Embryonic facial prominence (tissue), 1 donor: ENCODE results near the gene FCN1.

Experiments
- DNase-seq: peaks from one replicate; pipeline ENCODE4 v3.0.0-alpha.2; 2016; ENCODE audit errors: extremely low spot score

FCN1 gene

DNA sequence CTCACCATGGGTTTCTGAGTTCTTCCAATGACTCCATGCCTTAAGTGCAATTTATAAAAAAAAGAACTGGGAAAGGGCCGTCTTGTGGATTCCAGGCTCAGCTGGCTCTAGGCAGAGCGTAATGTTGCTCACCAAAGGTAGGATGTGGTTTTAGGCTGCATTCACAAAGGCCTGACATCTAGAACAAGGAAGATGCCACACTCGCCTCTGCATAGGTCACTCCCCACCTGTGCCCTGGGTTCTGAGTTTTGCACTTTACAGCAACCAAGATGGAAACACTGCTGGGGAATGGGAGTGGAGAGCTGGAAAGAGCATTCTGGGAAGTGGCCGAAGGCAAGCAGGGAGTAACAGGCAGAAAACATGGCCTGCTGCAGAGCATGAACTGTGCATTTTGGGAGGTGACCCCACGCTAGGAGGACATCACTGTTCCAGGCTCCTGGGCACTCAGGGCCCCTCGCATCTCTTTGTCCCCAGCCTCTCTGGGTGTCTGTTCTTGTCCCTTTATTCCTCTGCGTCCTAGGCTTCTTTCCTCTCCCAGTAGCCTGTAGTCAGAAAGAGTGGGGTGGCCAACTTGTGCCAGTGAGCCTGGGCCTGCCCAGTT is 24.8 kb downstream of the FCN1 start:
- no peak for DNase-seq

DNA sequence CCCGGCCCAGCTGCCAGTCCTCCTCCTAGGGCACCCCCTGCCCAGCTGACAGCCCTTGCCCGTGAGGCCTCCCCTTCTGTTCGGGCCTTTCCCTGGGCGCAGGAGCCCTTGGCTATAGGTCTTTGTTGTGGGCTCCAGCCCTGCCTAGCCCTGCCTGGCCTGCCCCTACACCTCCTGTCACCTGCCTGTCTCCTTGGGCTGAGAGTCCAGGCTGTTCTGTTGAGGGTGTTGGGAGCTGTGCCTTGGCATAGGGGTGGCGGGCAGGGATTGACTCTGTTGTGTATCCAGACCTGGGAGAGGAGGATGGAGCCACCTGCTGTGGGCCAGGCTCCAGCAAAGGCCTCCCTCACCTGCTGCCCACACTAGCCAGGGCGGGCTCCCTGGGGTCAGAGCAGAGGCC is 25.5 kb downstream of the FCN1 start:
- DNase-seq = no peak

DNA sequence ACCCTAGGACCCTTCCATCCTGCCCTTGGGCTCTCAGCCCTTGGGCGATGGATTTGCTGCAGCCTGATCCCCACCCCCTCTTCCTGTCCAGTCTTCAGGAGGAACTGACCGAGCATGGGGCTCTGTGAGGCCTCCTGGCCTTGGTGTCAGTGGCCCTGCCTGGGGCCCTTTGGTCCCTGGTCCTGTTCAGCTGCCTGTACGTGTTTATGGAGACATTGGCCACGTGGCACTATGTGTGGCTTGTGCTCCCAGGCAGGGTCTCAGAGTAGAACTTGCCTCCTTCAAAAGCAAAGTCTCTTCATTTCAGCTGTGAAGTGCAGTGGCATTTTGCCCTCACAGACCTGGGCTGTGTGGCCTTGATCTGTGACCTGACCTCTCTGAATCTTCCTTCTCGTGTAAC is 26.0 kb downstream of the FCN1 start:
- no peak for DNase-seq

DNA sequence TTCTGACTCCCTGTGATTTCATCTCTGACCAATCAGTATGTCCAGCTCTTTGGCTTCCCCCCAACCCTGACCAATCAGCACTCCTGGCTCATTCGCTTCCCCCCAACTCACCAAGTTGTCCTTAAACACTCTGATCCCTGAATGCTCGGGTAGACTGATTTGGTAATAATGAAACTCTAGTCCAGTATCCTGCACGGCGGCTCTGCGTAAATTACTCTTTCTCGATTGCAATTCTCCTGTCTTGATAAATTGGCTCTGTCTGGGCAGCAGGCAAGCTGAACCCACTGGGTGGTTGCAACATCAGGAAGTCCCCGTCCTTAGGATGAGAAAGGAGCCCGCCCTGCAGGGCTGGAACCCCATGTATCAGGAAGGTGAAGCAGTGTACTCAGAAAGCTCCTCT is 26.7 kb downstream of the FCN1 start:
- no peak for DNase-seq

DNA sequence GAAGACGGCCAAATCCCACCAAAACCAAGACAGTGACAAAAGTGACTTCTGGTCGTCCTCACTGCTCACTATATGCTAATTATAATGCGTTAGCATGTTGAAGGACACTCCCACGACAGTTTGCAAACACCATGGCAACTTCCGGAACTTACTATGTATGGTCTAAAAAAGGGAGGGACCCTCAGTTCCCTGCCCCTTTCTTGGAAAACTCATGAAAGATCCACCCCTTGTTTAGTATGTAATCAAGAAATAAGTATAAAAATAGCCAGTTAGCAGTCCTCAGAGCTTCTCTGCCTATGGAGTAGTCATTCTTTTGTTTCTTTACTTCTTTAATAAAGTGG is 27.6 kb downstream of the FCN1 start:
- DNase-seq = no peak

DNA sequence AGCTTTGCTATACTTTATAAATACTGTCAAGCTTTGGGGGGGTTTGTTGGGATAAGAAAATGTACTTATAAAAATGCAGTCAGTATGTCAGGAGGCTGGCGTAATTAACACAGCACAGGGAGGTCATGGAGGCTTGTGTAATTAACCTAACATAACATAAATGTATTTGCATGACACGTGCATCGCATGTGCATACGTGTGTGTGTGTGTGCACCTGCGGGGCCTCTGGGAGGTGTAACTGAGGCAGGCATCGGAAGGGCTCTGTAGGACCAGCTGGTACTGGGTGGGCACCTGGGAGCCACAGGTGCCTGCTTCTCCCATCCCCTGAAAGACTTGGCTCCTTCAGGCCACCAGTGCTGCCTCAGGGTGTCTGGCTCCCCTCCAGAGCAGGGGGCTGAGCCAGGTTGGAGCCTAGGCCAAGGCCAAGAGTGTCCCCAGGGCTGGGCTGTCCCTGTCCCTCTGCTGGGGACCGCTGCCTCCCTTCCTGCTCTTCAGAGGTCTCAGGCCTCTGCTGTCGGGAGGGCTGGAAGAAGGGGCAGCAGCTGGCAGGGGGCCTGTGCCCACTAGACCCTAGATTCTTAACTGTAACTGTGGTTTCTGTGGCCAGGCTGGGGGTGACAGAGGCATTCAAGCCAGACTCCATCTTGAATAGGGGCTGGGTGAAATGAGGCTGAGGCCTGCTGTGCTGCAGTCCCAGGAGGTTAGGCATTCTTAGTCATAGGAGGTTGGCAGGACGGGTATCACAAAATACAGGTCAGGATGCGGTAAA is 28.1 kb downstream of the FCN1 start:
- no peak for DNase-seq

DNA sequence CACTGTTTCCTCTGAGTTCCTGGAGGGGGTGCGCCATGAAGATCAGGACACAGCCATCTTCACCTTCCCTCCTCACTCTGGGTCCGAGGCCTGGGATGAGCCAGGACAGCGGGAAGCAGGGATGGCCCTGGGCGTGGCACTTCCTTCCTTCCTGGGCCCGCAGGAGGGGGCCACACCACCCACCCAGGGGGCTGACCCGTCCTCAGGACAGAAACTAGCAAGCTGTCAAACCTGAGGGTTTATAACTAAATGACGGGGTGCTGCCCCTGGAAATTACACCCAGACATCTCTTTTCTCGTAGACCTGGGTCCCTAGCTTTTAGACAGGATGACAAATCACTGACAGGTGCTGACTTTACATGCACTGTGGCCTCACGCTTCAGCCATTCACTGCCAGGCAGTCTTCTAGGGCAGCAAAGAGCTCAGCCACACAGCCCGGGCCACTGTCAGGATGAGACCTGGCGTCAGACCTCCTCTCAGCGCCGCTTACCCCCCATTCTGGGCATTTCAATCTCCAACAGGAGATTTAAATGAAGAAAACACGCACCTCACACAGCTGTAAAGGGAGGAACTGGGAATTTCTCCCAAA is 29.0 kb downstream of the FCN1 start:
- DNase-seq = no peak

DNA sequence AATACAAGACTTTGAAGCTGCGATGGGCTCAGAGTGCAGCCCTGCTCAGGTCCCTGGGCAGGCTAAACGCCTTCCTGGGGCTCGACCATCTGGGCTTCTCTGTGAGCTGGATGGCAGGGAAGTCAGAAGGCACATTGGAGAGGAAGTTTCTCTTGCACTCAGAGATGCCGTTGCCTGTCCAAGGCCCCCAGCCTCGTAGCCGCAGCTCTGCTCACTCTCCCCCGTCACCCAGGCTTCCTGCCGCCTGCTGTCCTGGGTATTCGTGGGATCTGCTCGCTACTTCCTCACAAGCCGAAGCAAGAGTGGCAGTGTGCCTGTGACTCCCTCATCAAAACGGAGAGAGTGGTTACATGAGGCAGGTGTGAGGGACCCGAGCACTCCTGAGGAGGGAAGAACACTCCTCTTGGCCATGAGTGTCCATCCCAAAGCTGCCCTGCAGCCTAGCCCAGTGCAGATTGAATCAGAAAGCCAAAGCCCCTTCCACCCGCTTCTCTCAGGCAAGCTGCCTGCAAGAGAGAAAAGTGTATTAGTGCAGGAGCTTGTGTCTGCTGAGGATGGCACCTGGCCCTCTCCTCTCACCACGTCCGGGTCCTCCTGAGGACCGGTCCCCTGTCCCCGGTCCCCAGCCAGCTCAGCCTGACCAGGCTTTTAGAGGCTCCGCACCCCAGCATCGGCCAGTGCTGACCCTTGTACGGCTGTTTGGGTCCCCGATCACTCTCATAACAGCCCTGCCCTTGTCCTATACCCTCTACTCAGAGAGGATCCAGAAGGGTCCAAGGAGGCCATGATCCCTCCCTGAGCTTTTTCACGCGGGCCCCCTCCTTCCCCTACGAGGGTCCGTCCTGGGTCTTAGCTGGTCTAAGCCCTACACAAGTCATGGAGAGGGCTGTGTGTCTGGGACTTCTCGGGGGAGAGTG is 29.8 kb downstream of the FCN1 start:
- DNase-seq = no peak

DNA sequence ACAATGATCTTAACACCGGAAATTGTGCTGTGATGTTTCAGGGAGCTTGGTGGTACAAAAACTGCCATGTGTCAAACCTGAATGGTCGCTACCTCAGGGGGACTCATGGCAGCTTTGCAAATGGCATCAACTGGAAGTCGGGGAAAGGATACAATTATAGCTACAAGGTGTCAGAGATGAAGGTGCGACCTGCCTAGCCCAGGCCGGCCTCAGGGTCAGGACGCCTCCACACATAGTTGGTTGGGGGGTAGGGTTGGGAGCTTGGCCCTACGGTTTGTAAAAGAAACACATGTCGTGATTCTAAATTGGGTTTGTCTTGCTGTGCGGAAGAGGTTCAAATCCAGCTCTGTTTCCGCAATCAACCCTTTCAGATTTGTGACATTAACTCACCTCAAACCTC is 30.5 kb downstream of the FCN1 start:
- DNase-seq = no peak

DNA sequence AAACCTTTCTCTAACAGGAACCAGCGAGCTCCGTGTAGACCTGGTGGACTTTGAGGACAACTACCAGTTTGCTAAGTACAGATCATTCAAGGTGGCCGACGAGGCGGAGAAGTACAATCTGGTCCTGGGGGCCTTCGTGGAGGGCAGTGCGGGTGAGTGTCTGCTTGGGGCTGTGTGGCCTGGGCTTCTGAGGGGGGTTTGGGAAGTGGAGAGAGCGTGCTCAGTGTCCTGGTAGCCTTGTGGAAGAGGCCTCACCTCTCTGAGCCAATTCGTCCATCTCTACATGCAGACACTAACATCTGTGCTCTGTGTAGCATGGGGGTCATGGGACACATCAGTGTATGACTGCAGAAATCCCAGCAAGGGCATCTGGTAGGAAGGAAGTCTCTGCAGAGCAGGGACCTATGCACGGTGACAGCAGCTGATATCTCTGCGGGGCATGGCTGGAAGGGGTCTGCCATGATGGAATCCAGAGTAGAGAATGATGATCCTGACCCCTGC is 31.2 kb downstream of the FCN1 start:
- DNase-seq = no peak

DNA sequence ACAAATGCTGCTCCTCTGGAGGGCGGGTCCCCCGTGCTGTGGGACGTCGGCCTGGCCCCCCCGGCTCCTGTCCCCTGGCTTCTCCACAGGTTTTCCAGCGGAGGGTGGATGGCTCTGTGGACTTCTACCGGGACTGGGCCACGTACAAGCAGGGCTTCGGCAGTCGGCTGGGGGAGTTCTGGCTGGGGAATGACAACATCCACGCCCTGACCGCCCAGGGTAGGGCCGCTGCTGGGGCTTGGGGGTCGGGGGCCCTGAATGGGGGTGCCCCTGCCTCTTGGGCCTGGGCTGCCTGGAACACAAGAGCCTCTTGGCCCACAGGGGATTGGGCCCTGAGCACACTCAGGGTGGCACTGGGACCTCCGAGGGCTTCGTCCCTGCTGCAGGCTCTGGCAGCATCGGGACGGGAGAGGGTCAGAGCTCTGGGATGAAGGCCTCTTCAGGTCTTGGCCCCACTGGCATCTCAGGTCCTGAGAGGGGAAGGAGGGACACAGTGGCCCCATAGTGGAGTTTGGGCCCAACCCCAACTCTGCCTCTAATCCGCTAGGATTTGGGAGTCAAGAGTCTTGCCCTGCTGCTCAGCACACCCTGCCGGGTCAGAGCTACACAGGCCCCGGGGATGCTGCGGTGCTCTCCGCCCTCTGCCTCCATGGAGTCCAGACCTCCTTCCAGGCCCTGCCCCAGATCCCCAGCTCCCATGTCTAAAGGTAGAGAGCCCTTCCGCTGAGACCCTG is 31.9 kb downstream of the FCN1 start:
- no peak for DNase-seq

DNA sequence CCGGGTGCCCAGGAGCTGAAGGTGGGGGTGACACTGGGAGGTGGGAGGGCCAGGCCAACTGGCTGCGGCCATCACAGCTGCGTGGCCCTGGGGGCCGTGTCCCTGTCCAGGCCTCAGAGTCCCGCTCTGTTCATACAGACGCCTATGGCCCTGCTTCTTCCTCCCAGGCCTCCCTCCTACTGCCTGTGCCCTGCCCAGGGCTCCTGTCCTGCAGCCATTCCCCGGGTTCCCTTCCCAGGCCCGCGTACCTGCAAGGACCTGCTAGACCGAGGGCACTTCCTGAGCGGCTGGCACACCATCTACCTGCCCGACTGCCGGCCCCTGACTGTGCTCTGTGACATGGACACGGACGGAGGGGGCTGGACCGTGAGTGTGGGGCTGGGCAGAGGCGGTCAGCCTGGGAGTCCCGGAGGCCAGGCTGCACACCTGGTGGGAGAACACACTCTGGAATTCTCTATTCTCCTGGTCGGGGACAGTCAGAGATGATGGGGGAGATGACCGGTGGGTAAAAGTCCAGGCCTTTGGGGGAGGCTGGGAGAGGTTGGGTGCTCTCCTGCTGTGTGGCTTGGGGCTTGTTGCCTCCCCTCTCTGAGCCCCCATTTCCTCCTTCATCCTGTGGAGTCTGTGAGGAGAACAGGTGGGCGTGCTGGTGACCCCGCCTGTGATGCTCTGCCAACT is 32.6 kb downstream of the FCN1 start:
- DNase-seq = no peak

DNA sequence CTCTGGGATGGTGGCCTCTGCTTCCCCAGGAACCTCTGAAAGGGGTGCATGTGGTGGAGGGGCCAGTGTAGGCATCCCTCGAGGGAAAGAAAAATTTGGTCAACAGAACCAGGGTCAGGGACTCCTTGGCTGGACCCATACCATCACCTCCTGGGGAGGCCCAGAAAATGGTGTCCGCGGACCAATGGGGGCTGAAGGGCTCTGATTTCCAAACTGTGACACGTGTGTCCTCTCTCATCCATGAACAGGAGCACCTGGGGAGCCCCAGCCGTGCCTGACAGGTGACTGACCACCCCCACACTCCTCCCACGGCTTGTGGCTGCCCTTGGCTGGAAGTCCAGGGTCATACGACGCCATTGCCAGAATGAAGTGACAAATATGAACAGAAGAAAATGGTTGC is 33.2 kb downstream of the FCN1 start:
- no peak for DNase-seq

DNA sequence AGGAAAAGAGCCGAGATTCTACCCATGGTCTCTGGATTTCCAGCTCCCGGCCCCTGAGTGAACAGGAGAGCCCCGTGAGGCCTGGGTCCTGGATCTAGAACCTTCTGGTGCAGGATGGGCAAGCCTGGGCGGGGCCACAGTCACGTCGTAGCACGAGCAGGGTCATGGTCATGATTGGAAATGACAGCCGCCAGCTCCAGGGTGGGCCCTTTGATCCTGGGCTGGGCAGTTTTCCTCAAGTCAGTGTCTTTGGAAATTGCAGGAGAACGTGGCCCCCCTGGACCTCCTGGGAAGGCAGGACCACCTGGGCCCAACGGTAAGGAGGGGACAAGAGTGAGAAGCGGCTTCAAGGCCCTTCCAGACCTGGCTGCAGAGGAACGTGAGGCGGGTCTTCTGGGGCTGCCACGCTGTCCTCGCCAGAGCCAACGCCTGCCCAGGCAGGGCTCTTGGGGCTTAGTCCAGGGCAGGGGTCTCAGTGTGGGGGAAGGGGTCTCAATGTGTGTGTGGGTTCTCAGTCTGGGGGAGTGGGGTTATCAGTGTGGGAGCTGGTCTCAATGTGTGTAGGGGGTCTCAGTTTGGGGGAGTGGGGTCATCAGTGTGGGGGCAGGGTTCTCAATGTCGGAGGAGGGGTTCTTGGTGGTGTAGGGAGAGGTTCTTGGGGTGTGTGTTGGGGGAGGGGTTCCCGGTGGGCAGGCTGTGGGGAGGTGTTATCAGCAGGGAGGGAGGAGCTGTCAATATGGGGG is 34.5 kb downstream of the FCN1 start:
- DNase-seq = no peak

DNA sequence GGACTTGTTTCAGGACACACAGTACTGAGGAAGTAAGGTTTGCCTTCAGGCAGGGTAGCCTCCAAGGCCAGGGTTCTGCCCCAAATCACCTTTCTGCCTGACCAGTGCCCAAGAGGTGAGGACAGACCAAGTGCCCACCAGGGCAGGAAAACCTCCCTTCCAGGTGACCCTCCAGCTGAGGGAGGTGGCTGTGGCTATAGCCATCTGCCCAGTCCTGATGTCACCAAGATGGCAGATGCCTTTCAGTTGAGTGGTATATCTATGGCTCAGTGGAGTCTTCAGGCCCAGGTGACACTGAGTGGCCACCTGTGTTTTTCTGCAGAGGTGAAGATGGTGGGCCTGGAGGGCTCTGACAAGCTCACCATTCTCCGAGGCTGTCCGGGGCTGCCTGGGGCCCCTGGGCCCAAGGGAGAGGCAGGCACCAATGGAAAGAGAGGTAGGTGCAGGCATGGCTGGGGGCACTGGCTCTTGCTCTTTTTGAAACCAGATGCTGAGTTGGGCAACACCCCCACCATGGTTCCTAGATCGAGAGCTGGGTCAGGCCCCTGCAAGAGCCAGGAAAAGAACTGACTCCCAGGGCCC is 35.4 kb downstream of the FCN1 start:
- no peak for DNase-seq

DNA sequence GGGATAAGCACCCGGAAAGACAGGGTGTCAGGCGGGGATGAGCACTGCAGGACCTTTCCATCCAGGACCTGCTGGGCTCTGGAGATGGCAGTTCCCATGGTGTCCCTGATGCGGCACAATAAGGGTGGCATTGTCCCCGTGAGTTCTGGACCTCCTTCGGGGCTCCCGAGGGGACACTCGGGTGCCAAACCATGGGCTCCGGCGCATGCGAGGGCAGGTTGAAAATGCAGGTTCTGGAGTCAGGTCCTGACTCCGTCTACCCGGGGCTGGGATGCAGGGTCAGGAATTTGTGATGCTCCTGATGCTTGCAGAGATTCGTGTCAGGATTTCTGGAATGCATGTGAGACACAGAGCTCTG is 36.4 kb downstream of the FCN1 start:
- no peak for DNase-seq

DNA sequence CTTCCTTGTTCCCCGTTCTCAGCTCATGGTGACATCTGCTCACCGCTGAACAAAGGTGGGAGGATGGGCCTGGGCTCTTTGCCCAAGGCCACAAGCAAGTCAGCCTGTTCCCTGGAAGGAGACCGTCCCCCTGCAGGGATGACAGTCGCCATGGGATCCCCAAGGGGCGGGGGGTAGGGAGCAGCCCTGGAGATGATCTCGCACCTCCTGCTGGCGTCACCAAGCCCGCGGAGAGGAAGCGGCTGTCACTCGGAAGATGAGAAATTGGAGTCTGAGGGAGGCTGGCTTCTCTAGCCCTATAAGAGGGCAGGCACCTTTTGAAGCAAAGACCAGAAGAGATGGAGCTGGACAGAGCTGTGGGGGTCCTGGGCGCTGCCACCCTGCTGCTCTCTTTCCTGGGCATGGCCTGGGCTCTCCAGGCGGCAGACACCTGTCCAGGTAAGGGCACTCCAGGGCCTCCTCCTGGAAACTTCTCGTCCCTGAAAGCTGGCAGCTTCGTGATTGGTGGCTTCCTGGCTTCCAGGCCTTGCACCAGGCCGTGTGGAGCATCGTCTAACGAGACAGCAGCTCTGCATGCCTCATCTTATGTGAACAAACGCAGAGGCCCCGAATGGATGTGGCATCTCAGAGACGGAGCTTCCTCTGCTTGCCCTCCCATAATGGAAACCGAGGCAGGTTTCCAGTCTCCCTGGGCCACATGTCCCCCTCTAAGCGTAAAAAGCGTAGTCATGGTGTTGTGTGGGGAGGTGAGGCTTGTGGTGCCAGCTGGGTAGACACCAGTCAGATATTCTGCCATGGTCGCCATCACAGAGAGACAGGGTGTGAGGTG is 37.0 kb downstream of the FCN1 start, which contains the start of gene FCN2:
Gene FCN2 (plus strand): TSS at position 327 of the 829 bp plus-strand sequence. CDS start 12 bp downstream, at position 339.
- no peak for DNase-seq

DNA sequence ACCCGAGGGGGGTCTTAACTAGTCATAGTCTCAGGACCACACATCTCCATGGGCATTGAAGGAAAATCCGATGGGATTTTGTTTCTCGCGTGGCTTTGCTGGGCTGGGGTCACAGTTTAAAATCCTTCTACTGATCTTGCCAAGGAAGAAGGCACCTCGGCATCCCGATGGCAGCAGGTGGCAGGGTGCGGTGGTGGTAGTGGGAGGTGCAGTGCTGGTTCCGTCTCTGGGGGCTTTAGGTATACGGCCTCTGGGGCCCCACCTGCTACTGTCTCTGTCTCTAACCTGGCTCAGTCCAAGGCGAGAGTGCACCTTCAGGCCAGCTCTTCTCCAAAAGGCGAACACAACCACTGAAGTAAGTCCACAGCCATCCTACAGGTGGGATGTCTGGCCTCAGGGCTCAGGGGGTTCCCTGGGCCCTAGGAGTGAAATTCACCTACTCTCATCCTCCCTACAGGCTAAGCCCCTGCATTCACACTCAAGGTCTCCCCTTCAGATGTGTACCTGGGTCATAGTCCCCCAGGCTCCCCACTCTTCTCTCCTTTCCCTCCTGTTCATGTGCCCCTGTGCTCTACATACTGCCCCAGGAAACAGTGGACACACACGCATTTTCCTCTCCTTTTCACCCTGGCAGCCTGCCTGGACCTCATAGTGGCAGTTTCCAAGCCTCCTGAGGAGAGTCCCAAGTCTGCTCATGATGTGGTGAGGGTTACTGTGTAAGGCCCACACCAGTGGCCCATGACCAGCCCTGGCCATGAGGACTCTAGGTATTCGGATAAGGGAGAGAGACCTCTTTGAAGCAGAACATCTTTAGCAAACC is 37.8 kb downstream of the FCN1 start:
- DNase-seq = no peak
